NCI-H1436 (cell line): Measurements from ENCODE around the gene UBTFL1.
"Not testable (repeated sequence)": the region's sequence is repeated elsewhere in the genome, so short reads cannot be mapped to it uniquely, and the experiment has no call there.

Experiments used
- DNase-seq: peaks from one replicate; lab custom pipeline; 2025; lab: John Stamatoyannopoulos, UW

The UBTFL1 gene

GRCh38 chr11:90085650-90086049, at the start of gene UBTFL1:
TSS of gene UBTFL1 (plus strand) at chr11:90085950. CDS start at chr11:90085950, 0 bp downstream.
- not testable (repeated sequence) for DNase-seq

GRCh38 chr11:90051591-90052209, 34.0 kb upstream of the UBTFL1 start:
- not testable (repeated sequence) for DNase-seq

- not testable (repeated sequence) for DNase-seq
Measured at GRCh38 chr11:90052311-90052710, 33.4 kb upstream of the UBTFL1 start.

GRCh38 chr11:90053545-90053944, 32.2 kb upstream of the UBTFL1 start:
- DNase-seq: not testable (repeated sequence)

GRCh38 chr11:90088731-90089130, 3.0 kb downstream of the UBTFL1 start:
- not testable (repeated sequence) for DNase-seq

GRCh38 chr11:90095230-90095924, 9.6 kb downstream of the UBTFL1 start:
- DNase-seq: not testable (repeated sequence)

- DNase-seq: not testable (repeated sequence)
Measured at GRCh38 chr11:90098261-90098660, 12.5 kb downstream of the UBTFL1 start.

- DNase-seq: no peak
Measured at GRCh38 chr11:90100431-90100830, 14.7 kb downstream of the UBTFL1 start.

- no peak for DNase-seq
Measured at GRCh38 chr11:90113541-90113940, 27.8 kb downstream of the UBTFL1 start.

- DNase-seq: no peak
Measured at GRCh38 chr11:90120191-90120590, 34.4 kb downstream of the UBTFL1 start.

GRCh38 chr11:90124371-90124770, 38.6 kb downstream of the UBTFL1 start:
- DNase-seq: no peak

- DNase-seq: no peak
Measured at GRCh38 chr11:90124946-90125345, 39.2 kb downstream of the UBTFL1 start.

- DNase-seq: no peak
Measured at GRCh38 chr11:90133560-90134477, 48.1 kb downstream of the UBTFL1 start.

- DNase-seq: no peak
Measured at GRCh38 chr11:90134478-90135003, 48.8 kb downstream of the UBTFL1 start, which contains the start of gene NAALAD2. TSS of gene NAALAD2 (plus strand) at chr11:90134663. CDS start at chr11:90134759, 96 bp downstream.

- DNase-seq: no peak
Measured at GRCh38 chr11:90135016-90135415, 49.3 kb downstream of the UBTFL1 start.
